Suprapubic skin (tissue), 3 donors: Measurements from ENCODE around the gene RAB40B.

ENCODE experiments used
- POLR2A ChIP-seq, 2 donors: fragments of 450-650 bp; IDR thresholded peaks; one replicate each; pipeline ENCODE4 v1.6.1; 2017; ENCODE audit warnings: antibody characterized with exemption in 2 of 2, mild to moderate bottlenecking in 2 of 2, moderate library complexity in 2 of 2
- TF ChIP-seq, protein P1 (sequence below), 2 donors: fragments of 200-600 bp in 1 of 2; fragments of 450-650 bp in 1 of 2; sonication (generic) in 1 of 2; IDR thresholded peaks; one replicate each; pipeline ENCODE4 v1.5.1; 2016 to 2019; ENCODE audit warnings: antibody characterized with exemption in 2 of 2, mild to moderate bottlenecking in 1 of 2, moderate library complexity in 1 of 2

DNA sequence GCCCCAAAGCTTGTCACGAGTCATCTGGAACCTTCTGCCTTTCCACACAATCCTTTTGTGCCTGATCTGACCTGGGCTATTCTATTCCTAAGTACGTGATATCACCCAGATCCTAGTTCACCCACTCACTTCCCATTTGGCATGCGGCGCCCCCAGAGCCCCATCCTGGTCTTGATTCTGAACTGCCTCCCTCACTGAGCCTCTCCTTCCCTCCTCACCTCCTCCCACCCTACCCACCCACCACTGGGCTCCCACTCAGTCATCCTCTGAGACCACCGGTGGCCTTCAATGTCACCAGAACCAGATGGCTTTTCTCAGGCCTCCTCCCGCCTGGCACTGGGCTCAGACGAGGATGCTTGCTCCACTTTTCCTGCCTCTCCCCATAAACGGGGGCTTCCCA lies 68.8 kb downstream of the RAB40B start:
- TF ChIP-seq, protein P1, sequence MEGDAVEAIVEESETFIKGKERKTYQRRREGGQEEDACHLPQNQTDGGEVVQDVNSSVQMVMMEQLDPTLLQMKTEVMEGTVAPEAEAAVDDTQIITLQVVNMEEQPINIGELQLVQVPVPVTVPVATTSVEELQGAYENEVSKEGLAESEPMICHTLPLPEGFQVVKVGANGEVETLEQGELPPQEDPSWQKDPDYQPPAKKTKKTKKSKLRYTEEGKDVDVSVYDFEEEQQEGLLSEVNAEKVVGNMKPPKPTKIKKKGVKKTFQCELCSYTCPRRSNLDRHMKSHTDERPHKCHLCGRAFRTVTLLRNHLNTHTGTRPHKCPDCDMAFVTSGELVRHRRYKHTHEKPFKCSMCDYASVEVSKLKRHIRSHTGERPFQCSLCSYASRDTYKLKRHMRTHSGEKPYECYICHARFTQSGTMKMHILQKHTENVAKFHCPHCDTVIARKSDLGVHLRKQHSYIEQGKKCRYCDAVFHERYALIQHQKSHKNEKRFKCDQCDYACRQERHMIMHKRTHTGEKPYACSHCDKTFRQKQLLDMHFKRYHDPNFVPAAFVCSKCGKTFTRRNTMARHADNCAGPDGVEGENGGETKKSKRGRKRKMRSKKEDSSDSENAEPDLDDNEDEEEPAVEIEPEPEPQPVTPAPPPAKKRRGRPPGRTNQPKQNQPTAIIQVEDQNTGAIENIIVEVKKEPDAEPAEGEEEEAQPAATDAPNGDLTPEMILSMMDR (IDR thresholded peaks at IDR 0.05) = no peak
- no peak for TF ChIP-seq POLR2A (IDR thresholded peaks at IDR 0.05)
